Bone marrow (tissue), 2 donors: ENCODE data around the gene BCO2.

Experiments
- DNase-seq, 2 donors: peaks; one replicate each; lab custom pipeline; 2025; lab: John Stamatoyannopoulos, UW

BCO2 gene

DNA sequence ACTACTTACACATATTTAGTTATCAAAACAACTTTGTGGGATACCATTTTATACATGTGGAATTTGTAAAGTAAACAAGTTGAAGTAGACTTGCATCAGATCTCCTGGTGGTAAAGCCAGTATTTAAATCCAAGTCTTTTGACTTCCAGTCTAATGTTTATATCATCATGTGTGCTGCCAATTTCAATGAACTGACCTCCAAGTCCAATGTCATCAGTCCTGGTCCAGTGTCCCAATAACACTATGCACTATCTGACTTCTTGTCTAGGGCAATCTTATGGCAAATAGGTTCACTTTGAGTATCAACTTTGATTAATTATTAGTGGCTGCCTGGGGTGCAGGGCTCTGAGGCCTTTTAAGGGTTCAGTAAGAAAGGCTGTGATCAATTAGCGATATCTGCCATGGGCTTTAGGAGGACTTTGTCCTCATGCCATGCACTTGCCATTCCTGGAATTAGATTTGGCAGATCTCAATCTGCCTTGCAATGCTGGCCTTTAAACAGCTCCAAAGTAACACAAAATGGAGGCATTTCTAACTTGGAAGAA is 41.3 kb downstream of the BCO2 start:
- no peak for DNase-seq

DNA sequence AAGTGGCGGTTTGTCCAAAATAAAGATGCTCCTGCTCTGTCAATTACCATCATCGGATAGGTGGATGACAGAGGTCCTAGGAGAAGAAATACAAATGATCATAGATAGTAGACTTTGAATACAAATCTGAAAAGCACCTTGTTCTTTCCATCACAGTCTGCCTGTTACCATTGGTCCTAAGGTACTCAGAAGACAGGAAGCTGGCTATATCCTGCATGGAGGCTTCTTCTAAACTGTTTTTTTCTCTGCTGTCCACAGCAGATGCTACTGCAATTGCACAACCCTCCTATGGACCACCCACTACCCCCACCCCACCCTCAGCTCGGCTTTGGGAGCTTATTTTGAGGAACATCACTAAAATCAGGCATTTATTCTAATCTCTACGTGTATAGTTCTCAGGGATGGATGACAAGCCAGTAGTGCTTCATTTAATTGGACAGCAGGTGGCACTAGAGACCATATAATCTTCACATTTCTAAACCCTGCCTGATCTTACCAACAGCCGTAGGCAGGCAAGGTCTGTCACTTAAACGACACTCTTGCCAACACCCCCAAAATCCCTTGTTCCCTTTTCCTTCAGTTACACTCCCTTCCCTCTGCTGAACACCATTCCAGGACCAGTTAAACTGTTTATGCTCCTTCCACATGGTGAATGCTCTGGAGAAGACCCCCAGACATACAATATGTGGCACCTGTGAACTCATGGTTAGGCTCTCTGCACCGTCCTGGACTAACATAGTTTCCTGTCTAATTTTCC is 44.3 kb downstream of the BCO2 start:
- peak; percentile 23 to 78 for DNase-seq

- DNase-seq: no peak
Measured at GRCh38 chr11:112221274-112221835, 46.0 kb downstream of the BCO2 start.

DNA sequence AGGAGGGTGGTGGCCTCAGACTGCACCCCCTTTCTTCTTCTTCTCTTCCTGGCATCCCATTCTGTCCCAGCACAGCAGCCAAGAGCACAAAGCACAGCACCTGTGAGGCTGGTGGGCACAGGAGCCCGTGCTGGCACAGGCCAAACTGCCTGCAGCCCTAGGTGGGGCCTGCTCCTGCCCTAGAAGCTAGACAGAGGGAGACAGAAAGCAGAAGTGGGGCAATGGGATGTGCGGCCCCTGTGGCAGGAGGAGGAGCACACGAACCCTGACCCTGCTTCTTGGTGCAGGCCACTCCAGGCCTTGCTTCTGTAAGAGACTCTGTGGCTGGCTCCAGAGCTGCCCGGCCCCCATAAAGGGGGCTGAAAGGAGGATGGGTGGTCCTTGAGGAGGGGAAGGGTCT is 47.0 kb downstream of the BCO2 start:
- DNase-seq: no peak

DNA sequence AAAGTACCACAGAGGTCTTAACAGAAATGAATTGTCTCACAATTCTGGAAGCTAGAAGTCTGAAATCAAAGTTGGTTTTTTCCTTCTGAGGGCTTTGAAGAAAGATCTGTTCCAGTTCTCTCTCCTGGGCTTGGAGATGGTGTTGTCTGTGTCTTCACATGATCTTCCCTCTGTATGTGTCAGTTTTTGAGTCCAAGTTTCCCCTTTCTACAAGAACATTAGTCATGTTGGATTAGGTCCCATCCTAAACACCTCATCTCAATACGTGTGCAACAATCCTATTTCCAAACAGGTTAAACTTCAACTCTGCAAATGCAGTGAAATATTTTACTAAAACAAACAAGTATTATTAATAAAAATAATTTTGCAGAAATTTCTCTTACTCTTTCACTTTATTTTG is 47.8 kb downstream of the BCO2 start:
- no peak for DNase-seq

DNA sequence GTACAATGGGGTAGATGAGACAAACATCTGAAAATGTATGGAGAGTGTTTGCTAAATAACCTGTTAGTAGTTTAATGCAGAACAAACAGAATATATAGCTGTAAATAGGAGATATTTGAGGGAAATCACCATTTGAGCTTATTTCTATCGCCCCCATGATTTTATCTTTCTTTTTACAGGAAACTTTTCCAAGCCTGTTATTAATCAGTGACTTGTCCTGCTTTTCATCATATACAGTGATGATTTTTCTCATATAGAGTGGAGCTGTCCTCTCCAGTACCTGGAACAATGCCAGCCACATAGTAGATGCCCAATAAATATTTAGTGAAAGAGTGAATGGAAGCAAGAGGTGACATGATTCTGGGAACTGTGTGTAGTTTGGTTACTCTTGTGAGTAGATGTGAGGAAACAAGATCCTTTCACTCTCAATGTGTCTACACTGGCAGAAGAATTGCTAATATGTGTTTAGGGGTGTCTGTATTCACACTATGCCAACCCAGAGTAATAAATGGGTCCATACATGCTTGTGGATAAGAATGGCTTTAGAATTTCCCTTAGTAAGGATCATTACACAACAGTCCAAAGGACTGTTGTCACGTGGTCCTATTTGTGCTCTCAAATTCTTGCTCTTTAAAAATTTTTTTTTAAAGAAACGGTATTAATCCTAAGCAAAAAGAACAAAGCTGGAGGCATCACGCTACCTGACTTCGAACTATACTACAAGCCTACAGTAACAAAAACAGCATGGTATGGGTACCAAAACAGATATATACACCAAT is 48.6 kb downstream of the BCO2 start:
- no peak for DNase-seq

DNA sequence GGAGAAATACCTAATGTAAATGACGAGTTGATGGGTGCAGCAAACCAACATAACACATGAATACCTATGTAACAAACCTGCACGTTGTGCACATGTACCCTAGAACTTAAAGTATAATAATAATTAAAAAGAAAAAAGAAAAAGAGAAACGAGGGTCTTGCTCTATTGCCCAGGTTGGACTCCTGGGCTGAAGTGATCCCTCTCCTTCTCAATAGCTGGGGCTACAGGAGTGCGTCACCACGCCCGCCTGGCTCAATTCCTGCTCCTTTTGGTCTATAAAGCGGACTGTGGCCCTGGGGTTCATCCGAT is 50.4 kb downstream of the BCO2 start:
- no peak for DNase-seq

GRCh38 chr11:112226062-112226830 is 50.9 kb downstream of the BCO2 start, which contains the start of gene PTS:
Gene PTS (plus strand): TSS chr11:112226428. CDS start chr11:112226444, 16 bp downstream.
- DNase-seq: peak; percentile 69 to 93

DNA sequence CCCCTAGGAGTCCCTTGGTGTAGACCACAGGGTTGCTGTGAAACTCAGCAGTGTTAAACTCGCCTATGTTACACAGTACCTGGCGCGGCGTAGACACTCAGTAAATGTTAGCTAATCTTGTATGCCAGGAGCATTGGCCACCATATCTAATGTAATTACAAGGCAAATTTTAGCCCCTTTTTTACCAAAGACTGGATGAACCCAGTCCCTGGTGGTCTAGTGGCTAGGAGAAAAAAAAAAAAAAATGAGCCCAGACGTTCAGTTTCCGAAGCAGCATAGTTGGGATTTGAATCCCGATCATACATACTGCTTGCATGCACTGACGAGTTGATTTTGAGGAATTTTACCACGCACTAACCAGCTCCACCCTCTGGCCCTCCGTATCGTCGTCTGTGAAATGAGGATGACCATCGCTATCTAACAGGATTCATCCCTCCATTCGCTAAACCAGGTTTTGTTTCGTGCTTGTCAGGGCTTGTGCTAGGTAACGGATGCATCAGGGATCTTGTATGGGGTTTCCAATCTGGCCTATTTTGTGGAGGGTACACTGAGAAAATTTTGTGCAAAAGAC is 51.6 kb downstream of the BCO2 start:
- no peak for DNase-seq

DNA sequence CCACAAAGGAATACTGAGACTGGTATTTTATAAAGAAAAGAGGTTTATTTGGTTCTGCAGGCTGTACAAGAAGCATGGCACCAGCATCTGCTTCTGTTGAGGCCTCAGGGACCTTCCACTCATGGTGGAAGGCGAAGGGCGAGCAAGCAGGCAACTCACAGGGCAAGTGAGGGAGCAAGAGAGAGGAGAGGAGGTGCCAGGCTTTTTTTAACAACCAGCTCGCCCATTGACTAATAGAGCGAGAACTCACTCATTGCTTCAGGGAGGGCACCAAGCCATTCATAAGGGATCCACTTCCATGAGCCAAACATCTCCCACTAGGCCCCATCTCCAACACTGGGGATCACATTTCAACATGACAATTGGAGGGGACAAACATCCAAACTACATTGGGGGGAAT is 52.2 kb downstream of the BCO2 start:
- DNase-seq: no peak

- DNase-seq: no peak
Measured at GRCh38 chr11:112228706-112229105, 53.4 kb downstream of the BCO2 start.

DNA sequence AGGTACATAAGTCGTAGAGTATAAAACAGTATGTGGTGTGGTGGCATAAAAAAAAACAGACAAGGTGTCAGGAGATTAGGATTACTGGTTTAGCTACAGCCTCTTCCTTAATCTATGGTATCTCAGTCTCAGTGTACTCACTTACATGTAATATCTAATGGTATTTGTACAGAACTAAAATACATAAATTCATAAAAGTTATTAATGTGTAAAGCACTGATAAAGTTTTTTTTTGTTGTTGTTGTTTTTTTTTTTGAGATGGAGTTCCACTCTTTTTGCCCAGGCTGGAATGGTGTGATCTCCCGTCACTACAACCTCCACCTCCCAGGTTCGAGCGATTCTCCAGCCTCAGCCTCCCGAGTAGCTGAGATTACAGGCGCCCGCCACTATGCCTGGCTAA is 53.8 kb downstream of the BCO2 start:
- DNase-seq: no peak

DNA sequence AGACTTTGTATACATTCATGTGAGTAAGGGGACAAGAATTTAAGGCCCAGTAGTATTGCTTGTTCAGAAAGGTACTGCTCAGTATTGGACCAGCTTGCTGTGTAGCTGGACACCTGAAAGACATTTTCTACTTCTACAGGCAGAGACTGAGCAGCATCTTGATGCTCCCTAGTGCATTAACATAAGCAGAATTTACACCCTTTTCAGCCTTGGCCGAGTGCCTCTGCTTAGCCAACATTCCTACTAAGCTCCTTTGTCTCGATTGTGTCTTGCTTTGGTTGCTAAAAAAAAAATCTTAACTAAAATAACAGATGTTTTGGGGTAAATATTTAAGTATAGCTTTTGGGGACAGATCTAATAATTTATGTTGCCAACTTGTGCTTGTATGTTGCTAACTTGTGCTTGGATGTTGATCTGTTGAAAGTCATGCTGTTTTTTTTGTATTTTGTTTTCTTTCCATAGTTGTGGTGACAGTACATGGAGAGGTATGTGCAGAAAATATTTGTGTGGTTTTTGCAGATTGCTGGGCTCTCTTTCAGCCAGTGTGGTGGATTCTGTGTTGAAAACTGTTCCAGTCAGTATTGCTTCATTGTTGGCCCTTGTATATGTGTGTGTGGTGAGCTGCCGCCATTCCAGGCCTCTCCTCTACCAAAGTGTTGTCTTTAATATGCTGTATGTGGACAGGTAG is 54.6 kb downstream of the BCO2 start:
- DNase-seq: no peak

- no peak for DNase-seq
Measured at GRCh38 chr11:112231952-112232351, 56.6 kb downstream of the BCO2 start.

GRCh38 chr11:112235750-112236390 is 60.6 kb downstream of the BCO2 start:
- DNase-seq: no peak

GRCh38 chr11:112237451-112237850 is 62.1 kb downstream of the BCO2 start:
- no peak for DNase-seq

DNA sequence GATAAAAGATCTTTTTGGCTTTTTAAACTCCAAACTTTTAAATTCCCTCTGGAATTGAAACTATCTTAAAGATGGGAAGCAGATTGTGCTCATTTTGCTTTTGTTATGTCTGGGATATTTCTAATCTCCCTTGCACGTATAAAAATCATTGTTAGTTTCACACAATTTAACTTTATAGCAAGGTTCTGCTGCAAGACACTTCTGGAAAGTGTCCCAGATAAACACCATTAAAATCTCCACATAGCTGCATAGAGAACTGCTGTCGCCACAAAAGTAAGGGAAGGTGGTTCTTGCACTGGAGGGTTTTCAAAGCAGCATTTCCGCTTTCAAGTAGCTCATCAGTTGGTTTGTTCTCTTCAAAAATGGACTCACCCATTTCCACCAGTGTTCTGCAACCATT is 62.7 kb downstream of the BCO2 start:
- no peak for DNase-seq

- no peak for DNase-seq
Measured at GRCh38 chr11:112241486-112241885, 66.2 kb downstream of the BCO2 start.

DNA sequence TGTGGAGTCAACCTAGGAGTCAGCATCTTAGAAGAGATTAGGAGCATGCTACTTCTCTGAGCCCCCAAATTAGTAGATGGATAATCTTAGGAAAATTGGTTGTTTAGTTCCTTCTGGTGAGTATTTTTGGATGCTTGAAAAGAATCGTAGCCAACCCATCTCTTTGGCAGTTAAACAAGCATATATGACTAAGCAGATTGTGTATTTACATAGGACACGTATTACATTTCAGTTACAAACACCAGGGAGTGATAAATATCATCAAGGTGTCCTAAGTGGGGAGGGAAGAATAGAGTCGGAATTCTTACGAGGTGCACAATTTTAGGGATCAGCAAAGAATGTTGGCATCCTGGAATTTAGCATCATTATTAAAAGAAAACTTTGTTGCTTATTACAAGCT is 71.9 kb downstream of the BCO2 start:
- no peak for DNase-seq

- no peak for DNase-seq
Measured at GRCh38 chr11:112248201-112248600, 72.9 kb downstream of the BCO2 start.
